Mesenchymal stem cell (in vitro differentiated cells and primary cell): ENCODE results near the gene INPP5A.
A peak's percentile ranks its signal among the peaks of the same experiment; 100 is the strongest.

ENCODE experiments used
- DNase-seq: peaks from one replicate; pipeline ENCODE4 v3.0.0-alpha.2; 2013
- H2AFZ ChIP-seq: one replicate; pipeline ENCODE4 v1.6.1; 2013; ENCODE audit warnings: low read depth, mild to moderate bottlenecking, control low read depth, inconsistent platforms, low read length, moderate library complexity
- H2AK5ac ChIP-seq: 2 replicates; pipeline ENCODE4 v1.6.1; 2013; ENCODE audit warnings: low read length, moderate library complexity, mild to moderate bottlenecking, inconsistent platforms; ENCODE audit not compliant: severe bottlenecking
- H2BK120ac ChIP-seq: one replicate; pipeline ENCODE4 v1.6.1; 2013; ENCODE audit warnings: low read depth, mild to moderate bottlenecking, inconsistent platforms, low read length, moderate library complexity
- H2BK12ac ChIP-seq, 2 experiments: one replicate each; pipeline ENCODE4 v1.6.1; 2013; ENCODE audit warnings: inconsistent platforms in 2 of 2, low read length in 2 of 2, mild to moderate bottlenecking in 2 of 2, moderate library complexity in 2 of 2, control low read depth in 1 of 2
- H2BK15ac ChIP-seq: one replicate; pipeline ENCODE4 v1.6.1; 2013; ENCODE audit warnings: mild to moderate bottlenecking, low read depth, inconsistent platforms; ENCODE audit not compliant: poor library complexity, severe bottlenecking
- H2BK5ac ChIP-seq: 2 replicates; pipeline ENCODE4 v1.6.1; 2013; ENCODE audit warnings: low read depth, mild to moderate bottlenecking, low read length, control low read depth, inconsistent platforms; ENCODE audit not compliant: poor library complexity, severe bottlenecking
- H3K14ac ChIP-seq, 2 experiments: one replicate each; pipeline ENCODE4 v1.6.1; 2013; ENCODE audit warnings: inconsistent platforms in 2 of 2, low read length in 2 of 2, control low read depth in 1 of 2, mild to moderate bottlenecking in 1 of 2, moderate library complexity in 1 of 2
- H3K18ac ChIP-seq, 2 experiments: one replicate each; pipeline ENCODE4 v1.6.1; 2013; ENCODE audit warnings: inconsistent platforms in 2 of 2, low read length in 2 of 2, control low read depth in 1 of 2, low read depth in 1 of 2, mild to moderate bottlenecking in 1 of 2
- H3K23ac ChIP-seq, 2 experiments: one replicate each; pipeline ENCODE4 v1.6.1; 2013; ENCODE audit warnings: inconsistent platforms in 2 of 2, low read length in 2 of 2, mild to moderate bottlenecking in 2 of 2, moderate library complexity in 2 of 2, control low read depth in 1 of 2
- H3K27ac ChIP-seq: 2 replicates; pipeline ENCODE4 v1.5.1; 2013; ENCODE audit warnings: mild to moderate bottlenecking, moderate library complexity, low read length, control low read depth, inconsistent platforms; ENCODE audit not compliant: poor library complexity, severe bottlenecking
- H3K27me3 ChIP-seq, 2 experiments: 2 replicates each; pipeline versions ENCODE4 v1.6.1 to v1.7.0; 2013; ENCODE audit warnings: low read length in 2 of 2, mild to moderate bottlenecking in 2 of 2, moderate library complexity in 2 of 2, control low read depth in 1 of 2, inconsistent platforms in 1 of 2; ENCODE audit not compliant: control insufficient read depth in 1 of 2, insufficient read depth in 1 of 2
- H3K36me3 ChIP-seq, 2 experiments: 2 replicates each; pipeline versions ENCODE4 v1.6.1 to v1.7.0; 2013; ENCODE audit warnings: low read length in 2 of 2, control low read depth in 1 of 2, inconsistent platforms in 1 of 2, low read depth in 1 of 2, mild to moderate bottlenecking in 1 of 2; ENCODE audit not compliant: insufficient read depth in 2 of 2, control insufficient read depth in 1 of 2
- H3K4ac ChIP-seq, 2 experiments: one replicate each; pipeline ENCODE4 v1.6.1; 2013; ENCODE audit warnings: inconsistent platforms in 2 of 2, low read length in 2 of 2, mild to moderate bottlenecking in 2 of 2, moderate library complexity in 2 of 2, control low read depth in 1 of 2, low read depth in 1 of 2
- H3K4me1 ChIP-seq: 2 replicates; pipeline ENCODE4 v1.6.1; 2013; ENCODE audit warnings: low read depth, low read length, control low read depth; ENCODE audit not compliant: control insufficient read depth, insufficient read depth
- H3K4me2 ChIP-seq: 2 replicates; pipeline ENCODE4 v1.6.1; 2013; ENCODE audit warnings: low read length, mild to moderate bottlenecking, inconsistent platforms; ENCODE audit not compliant: poor library complexity, severe bottlenecking
- H3K4me3 ChIP-seq, 2 experiments: 2 replicates each; pipeline versions ENCODE4 v1.5.1 to v1.7.0; 2013; ENCODE audit warnings: low read length in 2 of 2, mild to moderate bottlenecking in 2 of 2, control low read depth in 1 of 2, low read depth in 1 of 2; ENCODE audit not compliant: insufficient read depth in 1 of 2
- H3K79me1 ChIP-seq: replicated peaks from 2 replicates; pipeline ENCODE4 v1.6.1; 2013; ENCODE audit warnings: mild to moderate bottlenecking, control low read depth, low read length, inconsistent platforms; ENCODE audit not compliant: poor library complexity, severe bottlenecking
- H3K9ac ChIP-seq: 2 replicates; pipeline ENCODE4 v1.7.0; 2013; ENCODE audit warnings: mild to moderate bottlenecking, low read length, moderate library complexity
- H3K9me3 ChIP-seq: 2 replicates; pipeline ENCODE4 v1.7.0; 2013; ENCODE audit warnings: mild to moderate bottlenecking, low read length; ENCODE audit not compliant: control insufficient read depth
- H4K8ac ChIP-seq: one replicate; pipeline ENCODE4 v1.6.1; 2013; ENCODE audit warnings: inconsistent platforms, mild to moderate bottlenecking, low read length, moderate library complexity
- H4K91ac ChIP-seq: one replicate; pipeline ENCODE4 v1.6.1; 2013; ENCODE audit warnings: mild to moderate bottlenecking, low read length, inconsistent platforms
- WGBS: methylation state at CpG from one replicate; pipeline ENCODE4 v1.1.7; 2013; ENCODE audit warnings: mixed read lengths; 5-methylcytosine and 5-hydroxymethylcytosine counted together

The INPP5A gene

DNA sequence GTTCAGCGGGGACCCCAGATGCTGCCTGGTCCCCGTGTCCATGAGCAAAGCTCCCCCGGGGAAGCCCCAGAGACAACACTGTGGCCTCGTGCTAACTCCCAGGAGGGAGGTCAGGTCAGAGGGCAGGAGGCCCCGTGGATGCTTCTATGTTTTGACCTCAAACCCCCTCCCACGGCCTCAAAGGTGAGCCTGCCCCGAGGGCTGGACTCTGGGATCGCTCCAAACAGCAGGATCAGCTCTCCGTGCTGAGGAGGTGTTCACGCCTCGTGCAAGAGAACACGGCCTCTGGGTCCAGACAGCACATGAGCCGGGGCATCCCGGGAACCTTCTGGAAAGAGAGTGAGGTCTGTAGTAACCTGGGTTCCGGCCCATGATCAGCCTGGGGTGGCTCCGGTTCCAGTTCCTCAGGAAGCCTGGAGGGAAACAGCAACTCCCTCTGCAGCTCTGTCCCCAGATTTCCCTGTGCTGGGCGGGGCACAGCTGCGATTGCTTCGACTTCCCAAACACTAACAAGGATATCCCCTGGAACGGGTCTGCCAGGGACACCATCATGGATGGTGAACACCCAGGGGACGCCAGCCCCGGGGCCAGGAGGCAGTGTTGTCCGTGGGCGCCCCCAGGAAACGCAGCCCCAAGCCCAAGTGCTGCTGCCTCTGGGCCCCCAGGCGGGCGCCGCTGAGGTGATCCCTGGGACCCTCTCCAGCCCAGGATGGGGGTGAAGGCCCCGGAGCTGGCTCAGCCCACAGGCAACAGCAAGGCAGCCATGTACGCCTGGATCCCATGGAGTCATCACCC is 18.0 kb upstream of the INPP5A start:
- Histone ChIP-seq H3K4me2 (no peak overlapping the region), H2BK5ac (no peak overlapping the region), H2BK120ac (no peak overlapping the region), H3K4me1 (peaks cover 45% of the 10 kb centered on the region), H2BK15ac (peak overlapping the region; percentile 8), H3K9ac (peak overlapping the region; percentile 67), H3K9me3 (no peaks in the 10 kb centered on the region), H3K36me3 (no peaks in the 10 kb centered on the region), H2AFZ (no peak overlapping the region), H2AK5ac (no peak overlapping the region), H3K4me3 (no peak overlapping the region), H3K23ac (no peak overlapping the region), H3K79me1 (no peaks in the 10 kb centered on the region), H3K27me3 (peaks cover 12 to 25% of the 10 kb centered on the region in 2 experiments), H4K91ac (no peak overlapping the region), H4K8ac (peak overlapping the region; percentile 27), H2BK12ac (peak overlapping the region in 1 of 2 experiments; percentile 49), H3K18ac (peak overlapping the region; percentile 16 to 34), H3K4ac (peak overlapping the region; percentile 6 to 15), H3K27ac (no peak overlapping the region), H3K14ac (no peak overlapping the region)
- WGBS = 81% methylated on average over 30 of the region's 30 CpGs
- DNase-seq = no peak

DNA sequence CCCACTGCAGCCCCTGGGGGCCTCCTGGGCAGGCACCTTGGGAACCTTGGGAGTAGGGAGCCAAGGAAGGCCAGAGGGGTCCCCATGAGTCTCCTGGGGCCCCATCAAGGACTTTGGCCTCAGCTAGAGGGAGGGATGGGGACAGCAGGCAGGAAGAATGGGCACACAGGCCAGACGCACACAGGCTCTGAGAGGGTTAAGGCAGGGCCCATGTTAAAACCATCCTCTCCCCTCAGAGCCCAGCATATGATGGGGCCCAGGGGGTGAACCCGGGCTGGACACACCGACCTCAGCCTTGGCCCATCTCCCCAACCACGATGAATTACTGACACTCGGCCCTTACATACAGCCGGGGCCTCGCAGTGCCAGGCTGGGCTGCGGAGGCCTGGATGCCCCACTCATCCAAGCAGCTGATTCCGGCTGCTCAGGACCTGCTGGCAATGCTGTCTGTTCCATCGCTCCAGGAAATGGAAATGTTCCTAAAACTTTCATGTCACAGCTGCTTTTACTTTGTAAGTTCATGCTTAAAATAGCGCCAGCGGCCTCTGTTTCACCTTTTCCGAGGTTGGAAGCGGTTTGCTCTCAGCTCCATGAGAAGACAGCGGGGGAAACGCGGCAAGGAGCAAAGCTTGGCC is 17.3 kb upstream of the INPP5A start:
- H2AK5ac ChIP-seq = no peak overlapping the region
- 80% methylated on average over 17 of the region's 17 CpGs for WGBS

DNA sequence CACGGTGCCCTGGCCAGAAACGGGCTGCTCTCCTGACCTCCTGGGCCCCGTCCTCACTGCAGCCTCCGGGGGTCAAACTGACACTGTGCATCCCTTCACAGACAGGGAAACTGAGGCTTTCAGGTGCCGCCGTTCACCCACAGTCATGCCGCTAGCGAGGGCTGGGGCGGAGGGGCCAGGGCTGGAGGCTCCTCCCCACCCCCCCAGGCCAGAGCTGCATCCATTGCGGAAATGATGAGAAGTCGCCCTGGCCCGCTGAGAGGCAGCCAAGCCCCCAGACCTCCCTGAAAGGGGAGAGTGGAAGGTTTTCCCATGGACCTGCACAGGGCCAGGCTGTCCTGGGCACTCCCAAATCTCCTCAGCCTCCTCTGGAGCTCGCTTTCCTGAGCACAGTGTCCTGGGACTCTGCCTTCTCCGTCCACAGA is 16.5 kb upstream of the INPP5A start:
- no peak overlapping the region for H2BK5ac ChIP-seq
- H3K4me3 ChIP-seq = no peak overlapping the region
- H3K4ac ChIP-seq = no peak overlapping the region
- no peak overlapping the region for H3K4me2 ChIP-seq
- no peak overlapping the region for H3K14ac ChIP-seq
- H3K9me3 ChIP-seq = no peaks in the 10 kb centered on the region
- WGBS = 86% methylated on average over 14 of the region's 14 CpGs
- no peak overlapping the region for H2AK5ac ChIP-seq
- no peak overlapping the region for H2AFZ ChIP-seq
- H3K27ac ChIP-seq = no peak overlapping the region
- H3K79me1 ChIP-seq = no peaks in the 10 kb centered on the region
- no peak for DNase-seq
- H4K8ac ChIP-seq = no peak overlapping the region
- no peak overlapping the region for H2BK12ac ChIP-seq
- no peak overlapping the region for H2BK120ac ChIP-seq
- no peak overlapping the region for H3K18ac ChIP-seq
- no peaks in the 10 kb centered on the region for H3K36me3 ChIP-seq
- peak overlapping the region; percentile 67 for H3K9ac ChIP-seq
- H3K23ac ChIP-seq = no peak overlapping the region
- H4K91ac ChIP-seq = no peak overlapping the region
- H3K4me1 ChIP-seq = peaks cover 41% of the 10 kb centered on the region
- no peak overlapping the region for H2BK15ac ChIP-seq
- peaks cover 14 to 33% of the 10 kb centered on the region in 2 experiments for H3K27me3 ChIP-seq

More for the DNA sequence above, 17.3 kb upstream of the INPP5A start:
- Histone ChIP-seq H4K91ac (peak overlapping the region; percentile 25), H3K18ac (peak overlapping the region in 1 of 2 experiments; percentile 34), H2BK15ac (peak overlapping the region; percentile 73), H3K27ac (no peak overlapping the region), H3K4me1 (peaks cover 45% of the 10 kb centered on the region), H2AFZ (no peak overlapping the region), H4K8ac (no peak overlapping the region), H3K9me3 (no peaks in the 10 kb centered on the region), H3K79me1 (no peaks in the 10 kb centered on the region), H3K36me3 (no peaks in the 10 kb centered on the region), H2BK12ac (peak overlapping the region in 1 of 2 experiments; percentile 22), H2BK120ac (no peak overlapping the region), H2BK5ac (no peak overlapping the region), H3K4me2 (no peak overlapping the region), H3K4me3 (no peak overlapping the region), H3K23ac (no peak overlapping the region), H3K4ac (peak overlapping the region in 1 of 2 experiments; percentile 15), H3K14ac (no peak overlapping the region), H3K27me3 (peaks cover 14 to 32% of the 10 kb centered on the region in 2 experiments), H3K9ac (peak overlapping the region; percentile 67)
- peak; percentile 49 for DNase-seq

DNA sequence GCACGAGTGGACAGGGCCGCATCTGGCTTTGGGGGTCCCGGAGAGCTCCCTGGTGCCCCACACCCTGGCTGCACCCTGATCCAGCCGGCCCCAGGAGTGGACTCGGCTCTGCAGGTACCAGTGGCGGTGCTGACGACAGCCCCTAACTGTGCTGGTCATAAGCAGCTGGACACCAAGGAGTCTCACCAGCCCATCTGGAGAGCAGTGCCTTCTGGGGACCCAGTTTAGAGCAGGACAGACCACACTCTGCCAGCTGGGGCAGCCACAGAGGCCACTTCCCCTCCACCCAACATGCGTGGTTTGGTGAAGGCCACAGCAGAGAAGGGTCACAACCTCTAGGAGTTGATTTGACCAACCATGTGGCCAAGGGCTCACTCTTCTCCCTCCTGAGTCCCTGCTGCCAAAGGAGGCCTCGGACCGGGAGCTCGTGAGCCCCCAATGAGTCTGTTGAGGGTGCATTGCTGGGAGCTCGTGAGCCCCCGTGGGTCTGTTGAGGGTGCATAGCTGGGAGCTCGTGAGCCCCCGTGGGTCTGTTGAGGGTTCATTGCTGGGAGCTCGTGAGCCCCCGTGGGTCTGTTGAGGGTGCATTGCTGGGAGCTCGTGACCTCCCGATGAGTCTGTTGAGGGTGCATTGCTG is 16.0 kb upstream of the INPP5A start:
- Histone ChIP-seq H2BK15ac (peak overlapping the region; percentile 12), H3K36me3 (no peaks in the 10 kb centered on the region), H2BK5ac (no peak overlapping the region), H3K4me2 (no peak overlapping the region), H3K27ac (no peak overlapping the region), H3K9me3 (no peaks in the 10 kb centered on the region), H2AK5ac (no peak overlapping the region), H3K23ac (no peak overlapping the region), H3K9ac (no peak overlapping the region), H2BK120ac (no peak overlapping the region), H3K27me3 (peaks cover 14 to 33% of the 10 kb centered on the region in 2 experiments), H4K91ac (no peak overlapping the region), H3K4ac (no peak overlapping the region), H2BK12ac (no peak overlapping the region), H3K4me3 (no peak overlapping the region), H3K4me1 (peaks cover 36% of the 10 kb centered on the region), H3K18ac (no peak overlapping the region), H3K14ac (no peak overlapping the region), H3K79me1 (no peaks in the 10 kb centered on the region), H4K8ac (no peak overlapping the region), H2AFZ (no peak overlapping the region)
- 94% methylated on average over 19 of the region's 19 CpGs for WGBS
- no peak for DNase-seq
